Endothelial cell of umbilical vein (primary cell): ENCODE data around the gene CATSPER3. TPM values are rescaled to one million over a fixed set of nuclear protein-coding genes. Genes with fewer than 3 reads are reported as not detected.

ENCODE experiments used
- BruUV-seq: library from RNA; stranded (reverse); fragments of 400-500 nt; replicated peaks from 2 replicates; lab custom pipeline; 2021; lab: Mats Ljungman, UMichigan
- CTCF ChIA-PET: fragments of 300-600, 350-600 bp; sonication (Branson Sonifier 250); formaldehyde crosslinking; loops from one replicate; lab custom pipeline; 2021; ENCODE audit warnings: antibody characterized with exemption, inconsistent platforms; lab: Charles Lee
- POLR2A ChIA-PET: fragments of 300-600, 350-600 bp; sonication (Branson Sonifier 250); formaldehyde crosslinking; loops from one replicate; lab custom pipeline; 2021; ENCODE audit warnings: antibody characterized with exemption, inconsistent platforms; lab: Charles Lee
- DNase-seq: peaks from one replicate; pipeline ENCODE4 v3.0.0-alpha.2; 2011; ENCODE audit warnings: low read depth, low spot score
- FAIRE-seq: peaks from 2 replicates; lab custom pipeline; 2011; peaks lifted over from hg19 to GRCh38; lab: Jason Lieb, UNC
- H2AFZ ChIP-seq: 2 replicates; pipeline ENCODE4 v1.6.0; 2012; ENCODE audit warnings: low read depth, low read length, control low read depth, inconsistent platforms
- H3K27ac ChIP-seq: 2 replicates; pipeline ENCODE4 v1.5.1; 2011; ENCODE audit warnings: low read depth, mild to moderate bottlenecking, control low read depth, low read length, moderate library complexity; ENCODE audit not compliant: insufficient read depth
- H3K27me3 ChIP-seq, 2 experiments: 2 replicates each; pipeline versions ENCODE4 v1.6.0 to v1.6.1; 2011; ENCODE audit warnings: low read length in 2 of 2, mixed read lengths in 1 of 2; ENCODE audit not compliant: control insufficient read depth in 2 of 2, insufficient read depth in 2 of 2
- H3K36me3 ChIP-seq, 2 experiments: 2 replicates in 1 of 2; 3 replicates in 1 of 2; pipeline ENCODE4 v1.5.1; 2011; ENCODE audit warnings: low read length in 2 of 2, mild to moderate bottlenecking in 1 of 2, moderate library complexity in 1 of 2; ENCODE audit not compliant: control insufficient read depth in 2 of 2, insufficient read depth in 2 of 2; ENCODE audit errors: extremely low read depth in 1 of 2
- H3K4me1 ChIP-seq: 3 replicates; pipeline ENCODE4 v1.5.1; 2011; ENCODE audit warnings: mild to moderate bottlenecking, low read length; ENCODE audit not compliant: control insufficient read depth, insufficient read depth; ENCODE audit errors: extremely low read depth
- H3K4me2 ChIP-seq: 2 replicates; pipeline ENCODE4 v1.6.1; 2011; ENCODE audit warnings: low read length, control low read depth, mixed read lengths; ENCODE audit not compliant: insufficient read depth
- H3K4me3 ChIP-seq, 3 experiments: fragments of 200-600 bp in 1 of 3; sonication (generic), shearing (Covaris generic) in 1 of 3; replicated peaks in 1 of 3; 2 replicates each; pipeline ENCODE4 v1.5.1; 2011 to 2016; ENCODE audit warnings: control low read depth in 3 of 3, low read length in 3 of 3, mild to moderate bottlenecking in 2 of 3, inconsistent platforms in 1 of 3, low read depth in 1 of 3, moderate library complexity in 1 of 3; ENCODE audit not compliant: insufficient read depth in 1 of 3
- H3K79me2 ChIP-seq: 2 replicates; pipeline ENCODE4 v1.6.0; 2012; ENCODE audit warnings: low read length, inconsistent platforms; ENCODE audit not compliant: control insufficient read depth, insufficient read depth
- H3K9ac ChIP-seq: replicated peaks from 2 replicates; pipeline ENCODE3; 2011; ENCODE audit warnings: low read length, control low read depth; ENCODE audit not compliant: insufficient read depth; ENCODE audit errors: extremely low read depth
- H3K9me1 ChIP-seq: replicated peaks from 3 replicates; pipeline ENCODE4 v1.6.0; 2011; ENCODE audit warnings: mild to moderate bottlenecking, low read length; ENCODE audit not compliant: control insufficient read depth, insufficient read depth; ENCODE audit errors: extremely low read depth
- H3K9me3 ChIP-seq: replicated peaks from 2 replicates; pipeline ENCODE4 v1.5.1; 2012; ENCODE audit warnings: low read length, inconsistent platforms; ENCODE audit not compliant: control insufficient read depth, insufficient read depth
- H4K20me1 ChIP-seq: replicated peaks from 2 replicates; pipeline ENCODE3; 2011; ENCODE audit warnings: mild to moderate bottlenecking, low read length; ENCODE audit not compliant: control insufficient read depth, insufficient read depth; ENCODE audit errors: extremely low read depth
- EZH2 ChIP-seq: IDR thresholded peaks from 2 replicates; pipeline ENCODE4 v1.6.1; 2012; ENCODE audit warnings: borderline replicate concordance, low read depth, mild to moderate bottlenecking, moderate library complexity, low read length, inconsistent platforms; ENCODE audit not compliant: severe bottlenecking
- FOS ChIP-seq: IDR thresholded peaks from 2 replicates; pipeline ENCODE4 v1.6.1; 2011; ENCODE audit warnings: mild to moderate bottlenecking, low read length, moderate library complexity, borderline replicate concordance; ENCODE audit not compliant: insufficient read depth
- GATA2 ChIP-seq: IDR thresholded peaks from 2 replicates; pipeline ENCODE4 v1.7.0; 2011; ENCODE audit warnings: low read depth, mild to moderate bottlenecking, moderate library complexity, mixed read lengths, low read length; ENCODE audit not compliant: insufficient read length, insufficient read depth
- JUN ChIP-seq: IDR thresholded peaks from 2 replicates; pipeline ENCODE4 v1.6.1; 2011; ENCODE audit warnings: borderline replicate concordance, low read depth; ENCODE audit not compliant: insufficient read length, insufficient read depth
- MYC ChIP-seq: IDR thresholded peaks from one replicate; pipeline ENCODE4 v1.6.1; 2011; ENCODE audit warnings: mild to moderate bottlenecking, low read depth, low read length
- POLR2A ChIP-seq: IDR thresholded peaks from 2 replicates; pipeline ENCODE4 v1.6.1; 2012; ENCODE audit warnings: low read depth, mild to moderate bottlenecking, control low read depth, low read length
- POLR2AphosphoS5 ChIP-seq: IDR thresholded peaks from 2 replicates; pipeline ENCODE4 v1.6.1; 2012; ENCODE audit warnings: low read depth, mild to moderate bottlenecking, control low read depth, low read length, moderate library complexity; ENCODE audit not compliant: insufficient read depth
- dilution Hi-C: fragments of 300-500 bp; cut with MboI; formaldehyde crosslinking; loops from one replicate; pipeline ENCODE4 v1.15.0; 2019; ENCODE audit warnings: low sequenced_read_pairs; ENCODE audit not compliant: extremely low pct_ligation_motif_present
- intact Hi-C: fragments of 100-400 bp; cut with micrococcal nuclease; formaldehyde crosslinking; loops from one replicate; pipeline ENCODE4 v1.10.0; 2022
- polyA plus RNA-seq, 4 experiments: library from polyadenylated mRNA; depleted of rRNA in 3 of 4; stranded (reverse) in 3 of 4; unstranded in 1 of 4; fragments of >200 nt; gene quantifications; 2 replicates each; pipeline versions ENCODE4 v1.2.1 to v1.2.3, GENCODE V29; 2011 to 2012; ENCODE audit warnings: missing spikeins in 1 of 4
- total RNA-seq: library from RNA; stranded (reverse); gene quantifications from 2 replicates; pipeline ENCODE4 v1.2.3, GENCODE V29; 2021
- TF ChIP-seq, protein P1 (sequence below): IDR thresholded peaks from 2 replicates; pipeline ENCODE4 v1.6.1; 2011; ENCODE audit not compliant: insufficient read depth, insufficient read length
- TF ChIP-seq, protein P2 (sequence below), 2 donors: IDR thresholded peaks; 1 replicate in 1 of 2; 2 replicates in 1 of 2; pipeline ENCODE4 v1.5.1; 2011; ENCODE audit warnings: low read length in 2 of 2, mild to moderate bottlenecking in 2 of 2, moderate library complexity in 2 of 2, control low read depth in 1 of 2, inconsistent platforms in 1 of 2, low read depth in 1 of 2; ENCODE audit not compliant: insufficient read depth in 1 of 2; ENCODE audit errors: extremely low read depth in 1 of 2

CATSPER3 gene
- total and polyA plus RNA-seq, 2 donors (not counting 3 experiments of a cell fraction or from before 2014, with no cell fraction given): 0.43 to 0.71 TPM

DNA sequence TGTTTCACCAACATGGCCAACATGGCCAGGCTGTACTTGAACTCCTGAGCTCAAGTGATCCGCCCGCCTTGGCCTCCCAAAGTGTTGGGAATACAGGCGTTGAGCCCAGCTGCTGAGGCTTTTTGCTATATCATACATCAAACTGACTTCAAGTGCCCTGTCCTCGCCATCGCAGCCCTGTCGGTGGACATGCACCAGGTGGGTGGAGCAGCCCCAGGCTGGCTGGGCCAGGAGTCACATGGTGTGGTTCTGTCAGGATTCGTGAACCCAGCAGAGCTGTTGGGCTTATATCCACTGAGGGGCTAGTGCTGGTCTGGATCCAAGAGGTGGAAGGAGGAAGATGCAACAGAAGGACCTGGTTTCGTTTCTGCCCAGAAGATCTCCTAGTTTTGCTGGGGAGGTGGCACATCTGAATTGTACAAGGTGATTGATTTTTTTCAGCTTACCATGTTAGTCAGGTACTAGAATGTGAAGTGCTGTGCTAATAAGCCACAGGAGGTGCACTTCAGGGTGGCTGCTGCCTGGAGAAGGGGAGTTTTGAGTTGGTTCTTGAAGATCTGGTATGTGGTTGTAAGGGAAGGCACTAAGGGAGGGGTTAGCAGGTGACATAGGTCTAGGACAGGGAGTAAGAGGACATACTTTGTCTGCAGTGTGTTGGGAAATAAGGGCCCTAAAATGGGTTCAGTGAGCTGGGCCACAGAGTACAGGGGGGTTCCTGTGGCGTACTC is 46.7 kb upstream of the CATSPER3 start:
- H3K27ac ChIP-seq: no peak overlapping the region
- no peaks in the 10 kb centered on the region for H4K20me1 ChIP-seq
- FAIRE-seq: no peak
- ChIA-PET POLR2A (no interaction called here), CTCF (interaction anchor here (1.1 kb wide), 1 partner anchor 19 kb away, joined by 3 read pairs; no protein-coding TSS in a partner anchor)
- dilution Hi-C loops: no loop called here
- no peak overlapping the region for H3K4me2 ChIP-seq
- no peak overlapping the region for H3K4me3 ChIP-seq
- H3K36me3 ChIP-seq: peaks cover 0 to 3% of the 10 kb centered on the region in 2 experiments
- no peak for TF ChIP-seq GATA2
- TF ChIP-seq, protein P1, sequence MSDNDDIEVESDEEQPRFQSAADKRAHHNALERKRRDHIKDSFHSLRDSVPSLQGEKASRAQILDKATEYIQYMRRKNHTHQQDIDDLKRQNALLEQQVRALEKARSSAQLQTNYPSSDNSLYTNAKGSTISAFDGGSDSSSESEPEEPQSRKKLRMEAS: no peak
- TF ChIP-seq, protein P2, sequence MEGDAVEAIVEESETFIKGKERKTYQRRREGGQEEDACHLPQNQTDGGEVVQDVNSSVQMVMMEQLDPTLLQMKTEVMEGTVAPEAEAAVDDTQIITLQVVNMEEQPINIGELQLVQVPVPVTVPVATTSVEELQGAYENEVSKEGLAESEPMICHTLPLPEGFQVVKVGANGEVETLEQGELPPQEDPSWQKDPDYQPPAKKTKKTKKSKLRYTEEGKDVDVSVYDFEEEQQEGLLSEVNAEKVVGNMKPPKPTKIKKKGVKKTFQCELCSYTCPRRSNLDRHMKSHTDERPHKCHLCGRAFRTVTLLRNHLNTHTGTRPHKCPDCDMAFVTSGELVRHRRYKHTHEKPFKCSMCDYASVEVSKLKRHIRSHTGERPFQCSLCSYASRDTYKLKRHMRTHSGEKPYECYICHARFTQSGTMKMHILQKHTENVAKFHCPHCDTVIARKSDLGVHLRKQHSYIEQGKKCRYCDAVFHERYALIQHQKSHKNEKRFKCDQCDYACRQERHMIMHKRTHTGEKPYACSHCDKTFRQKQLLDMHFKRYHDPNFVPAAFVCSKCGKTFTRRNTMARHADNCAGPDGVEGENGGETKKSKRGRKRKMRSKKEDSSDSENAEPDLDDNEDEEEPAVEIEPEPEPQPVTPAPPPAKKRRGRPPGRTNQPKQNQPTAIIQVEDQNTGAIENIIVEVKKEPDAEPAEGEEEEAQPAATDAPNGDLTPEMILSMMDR (IDR thresholded peaks at IDR 0.05; ENCODE audit: extremely low read depth in 1 of 2, insufficient read depth in 1 of 2, low read depth in 1 of 2, low read length in 2 of 2): no peak
- TF ChIP-seq POLR2AphosphoS5: no peak
- no peak for TF ChIP-seq MYC
- no peak for TF ChIP-seq JUN
- no peak for TF ChIP-seq POLR2A
- TF ChIP-seq EZH2: no peak
- no peak for TF ChIP-seq FOS
- BruUV-seq: no TSS peak
- no peak overlapping the region for H2AFZ ChIP-seq
- H3K27me3 ChIP-seq: no peaks in the 10 kb centered on the region
- no peaks in the 10 kb centered on the region for H3K9me3 ChIP-seq
- H3K4me1 ChIP-seq: no peaks in the 10 kb centered on the region
- H3K79me2 ChIP-seq: no peaks in the 10 kb centered on the region
- H3K9ac ChIP-seq: no peak overlapping the region
- no peaks in the 10 kb centered on the region for H3K9me1 ChIP-seq
- intact Hi-C loops: no loop called here
- no peak for DNase-seq
